22Rv1 (cell line): ENCODE measurements around the gene EIF4E3.

Experiments used
- ZFX ChIP-seq: fragments of 450-650 bp; IDR thresholded peaks from 2 replicates; pipeline ENCODE4 v1.6.1; 2017; ENCODE audit warnings: antibody characterized with exemption, borderline replicate concordance
- TF ChIP-seq, protein P1 (sequence below): fragments of 450-650 bp; IDR thresholded peaks from 2 replicates; pipeline ENCODE4 v1.5.1; 2017; ENCODE audit warnings: mild to moderate bottlenecking

DNA sequence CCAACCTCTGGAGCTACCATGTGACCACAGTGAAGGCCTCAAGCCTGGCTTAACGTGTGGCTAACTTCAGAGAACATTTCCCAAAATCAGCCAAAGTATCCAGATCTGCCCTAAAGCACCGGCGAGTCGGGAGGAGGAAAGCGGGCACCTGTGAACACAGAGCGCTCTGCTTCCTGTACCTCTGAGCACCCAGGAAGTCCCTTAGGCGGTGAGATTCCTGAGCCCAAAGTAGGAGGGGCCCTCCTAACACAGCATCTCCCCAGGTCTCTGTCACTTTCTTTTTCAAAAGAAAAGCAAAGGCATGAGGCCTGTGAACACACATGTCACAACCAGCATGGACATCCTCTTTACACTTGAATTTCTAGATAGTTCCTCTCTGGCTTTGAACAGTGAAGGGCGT, 944 bp upstream of the EIF4E3 start:
- TF ChIP-seq, protein P1, sequence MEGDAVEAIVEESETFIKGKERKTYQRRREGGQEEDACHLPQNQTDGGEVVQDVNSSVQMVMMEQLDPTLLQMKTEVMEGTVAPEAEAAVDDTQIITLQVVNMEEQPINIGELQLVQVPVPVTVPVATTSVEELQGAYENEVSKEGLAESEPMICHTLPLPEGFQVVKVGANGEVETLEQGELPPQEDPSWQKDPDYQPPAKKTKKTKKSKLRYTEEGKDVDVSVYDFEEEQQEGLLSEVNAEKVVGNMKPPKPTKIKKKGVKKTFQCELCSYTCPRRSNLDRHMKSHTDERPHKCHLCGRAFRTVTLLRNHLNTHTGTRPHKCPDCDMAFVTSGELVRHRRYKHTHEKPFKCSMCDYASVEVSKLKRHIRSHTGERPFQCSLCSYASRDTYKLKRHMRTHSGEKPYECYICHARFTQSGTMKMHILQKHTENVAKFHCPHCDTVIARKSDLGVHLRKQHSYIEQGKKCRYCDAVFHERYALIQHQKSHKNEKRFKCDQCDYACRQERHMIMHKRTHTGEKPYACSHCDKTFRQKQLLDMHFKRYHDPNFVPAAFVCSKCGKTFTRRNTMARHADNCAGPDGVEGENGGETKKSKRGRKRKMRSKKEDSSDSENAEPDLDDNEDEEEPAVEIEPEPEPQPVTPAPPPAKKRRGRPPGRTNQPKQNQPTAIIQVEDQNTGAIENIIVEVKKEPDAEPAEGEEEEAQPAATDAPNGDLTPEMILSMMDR, result no peak
- TF ChIP-seq ZFX, result no peak
